NCI-H1930 (cell line): ENCODE results near the gene ZNF747.

Experiments
- DNase-seq, 2 experiments: peaks; one replicate each; lab custom pipeline; 2025; lab: John Stamatoyannopoulos, UW

ZNF747 gene

GRCh38 chr16:30515275-30515674 is 19.4 kb downstream of the ZNF747 start:
- no peak for DNase-seq

GRCh38 chr16:30511509-30511908 is 23.1 kb downstream of the ZNF747 start:
- DNase-seq: no peak

DNA sequence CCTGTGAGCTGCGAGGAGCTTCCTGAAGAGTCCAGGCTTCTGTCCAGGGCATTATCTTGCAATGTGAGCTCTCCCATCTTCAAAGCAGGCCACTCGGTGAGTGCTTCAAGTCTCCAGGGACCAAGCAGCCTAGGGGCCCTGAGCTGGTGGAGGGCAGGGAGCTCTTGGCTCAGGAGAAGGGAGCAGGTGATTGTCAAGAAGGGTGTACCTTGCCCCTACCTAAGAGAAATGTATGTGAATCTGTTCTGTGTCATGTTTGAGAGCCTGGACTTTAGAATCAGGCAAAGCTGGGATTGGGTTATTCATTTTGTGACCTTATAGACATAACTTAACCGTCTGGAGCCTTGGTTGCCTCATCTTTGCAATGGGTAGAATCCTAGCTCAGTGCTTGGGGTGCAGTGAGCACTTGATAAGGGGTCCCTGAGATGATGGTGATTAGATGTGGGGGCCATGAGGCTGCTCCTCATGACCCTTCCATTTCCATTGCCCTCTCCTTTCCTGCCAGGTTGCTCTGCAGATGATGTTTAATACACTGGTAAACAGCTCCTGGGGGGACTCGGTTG is 24.2 kb downstream of the ZNF747 start:
- no peak for DNase-seq

DNA sequence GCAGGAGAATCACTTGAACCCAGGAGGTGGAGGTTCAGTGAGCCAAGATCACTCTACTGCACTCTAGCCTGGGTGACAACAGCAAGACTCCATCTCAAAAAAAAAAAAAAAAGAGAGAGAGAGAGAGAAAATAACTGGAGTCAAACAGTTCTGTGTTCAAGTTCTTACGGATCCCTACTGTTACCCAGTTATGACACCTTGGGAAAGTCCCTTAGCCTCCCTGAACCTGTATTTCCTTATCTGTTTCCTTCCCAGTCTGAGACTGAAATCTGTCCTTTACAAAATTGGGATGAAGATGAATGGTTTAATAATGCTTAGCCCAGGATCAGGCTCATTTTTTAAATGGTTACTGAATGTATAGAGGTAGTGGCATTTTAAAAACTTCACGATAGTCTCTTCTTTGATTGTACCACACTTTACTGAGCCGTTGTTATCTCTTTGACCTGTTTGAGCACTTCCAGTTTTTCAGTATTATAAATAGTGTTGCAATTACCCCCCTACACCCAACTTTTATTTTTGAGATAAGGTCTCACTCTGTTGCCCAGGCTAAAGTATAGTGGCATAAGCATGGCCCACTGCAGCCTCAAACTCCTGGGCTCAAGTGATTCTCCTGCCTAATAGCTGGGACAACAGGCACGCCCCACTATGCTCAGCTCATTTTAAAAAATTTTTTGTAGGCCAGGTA is 25.4 kb downstream of the ZNF747 start:
- DNase-seq: no peak

DNA sequence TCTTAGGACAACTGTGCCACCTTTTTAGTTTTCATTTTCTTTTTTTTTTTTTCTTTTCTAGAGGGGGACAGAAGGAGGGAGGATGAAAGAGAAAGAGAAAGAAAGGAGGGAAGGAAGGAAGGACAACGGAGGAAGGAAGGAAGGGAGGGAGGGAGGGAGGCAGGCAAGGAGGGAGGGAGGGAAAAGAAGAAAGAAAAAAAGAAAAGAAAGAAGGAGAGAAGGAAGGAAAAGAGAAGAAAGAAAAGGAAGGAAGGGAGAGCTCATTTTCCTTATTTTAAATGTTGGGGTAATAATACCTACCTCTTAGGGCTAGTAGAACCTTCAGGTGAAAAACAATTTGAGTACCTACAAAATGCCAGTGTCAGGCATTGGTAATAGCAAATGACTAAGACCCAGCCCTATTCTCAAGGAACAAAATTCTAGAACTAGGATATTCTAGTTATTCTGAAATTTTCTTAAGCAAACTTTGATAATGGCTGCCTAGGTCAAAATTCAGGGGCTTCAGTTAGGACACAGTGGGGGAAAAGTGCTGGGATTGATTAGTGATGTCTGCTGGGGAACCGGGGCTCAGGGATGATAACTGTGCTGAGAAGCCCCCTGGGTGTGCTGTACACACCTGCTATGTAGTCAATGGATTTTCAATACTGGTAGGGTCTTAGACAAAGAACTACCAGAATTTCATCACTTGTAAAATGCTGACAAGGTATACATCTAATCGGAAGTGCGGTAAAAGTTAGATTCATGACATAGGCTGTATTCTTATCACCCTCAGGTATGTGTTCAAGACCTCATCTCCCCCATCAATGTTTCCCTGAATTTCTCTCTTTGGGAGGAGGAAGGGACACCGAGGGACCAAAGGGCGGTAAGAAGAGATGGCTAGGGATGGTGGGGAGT is 31.0 kb downstream of the ZNF747 start:
- DNase-seq: no peak

DNA sequence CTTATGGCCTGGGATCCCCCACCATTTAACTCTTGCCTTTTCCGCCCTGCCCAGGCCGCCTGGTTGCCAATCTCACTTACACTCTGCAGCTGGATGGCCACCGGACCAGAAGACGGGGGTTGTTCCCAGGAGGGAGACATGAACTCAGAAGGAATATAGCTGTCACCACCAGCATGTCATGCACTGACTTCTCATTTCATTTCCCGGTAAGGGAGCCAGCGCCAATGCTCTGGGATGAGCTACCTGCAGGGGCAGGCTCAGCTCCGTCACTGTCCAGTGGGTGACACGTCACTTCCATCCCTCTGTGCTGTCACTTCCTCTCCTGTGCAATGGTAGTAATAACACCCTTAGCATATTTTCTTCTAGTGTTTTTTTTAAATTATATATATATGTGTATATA is 35.4 kb downstream of the ZNF747 start:
- DNase-seq: peak in 1 of 2 experiments; percentile 32

GRCh38 chr16:30494709-30495108 is 39.9 kb downstream of the ZNF747 start:
- no peak for DNase-seq

DNA sequence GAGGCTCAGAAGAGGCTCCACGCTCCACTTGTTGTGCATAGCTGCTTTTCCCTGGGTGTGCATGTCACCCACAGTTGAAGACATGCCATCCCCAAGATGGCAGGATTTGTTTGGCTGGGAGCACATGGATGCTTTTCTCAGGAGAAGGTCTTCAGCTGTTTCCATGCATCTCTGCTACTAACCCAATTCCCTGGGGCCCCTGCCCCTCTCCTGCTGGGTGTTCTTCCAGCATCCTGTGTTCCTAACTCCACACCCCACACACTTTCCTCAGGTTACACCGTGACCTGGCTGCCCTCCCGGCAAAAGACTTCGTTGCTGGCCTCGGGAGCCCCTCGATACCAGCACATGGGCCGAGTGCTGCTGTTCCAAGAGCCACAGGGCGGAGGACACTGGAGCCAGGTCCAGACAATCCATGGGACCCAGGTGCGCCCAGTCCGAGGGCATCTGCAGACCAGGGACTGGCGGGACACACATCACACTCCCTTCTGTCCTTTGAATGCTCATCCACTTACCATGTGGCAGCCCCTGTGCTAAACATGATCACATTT is 40.6 kb downstream of the ZNF747 start:
- DNase-seq: no peak

GRCh38 chr16:30491744-30492308 is 42.8 kb downstream of the ZNF747 start:
- DNase-seq: no peak

GRCh38 chr16:30491229-30491628 is 43.4 kb downstream of the ZNF747 start:
- DNase-seq: no peak

DNA sequence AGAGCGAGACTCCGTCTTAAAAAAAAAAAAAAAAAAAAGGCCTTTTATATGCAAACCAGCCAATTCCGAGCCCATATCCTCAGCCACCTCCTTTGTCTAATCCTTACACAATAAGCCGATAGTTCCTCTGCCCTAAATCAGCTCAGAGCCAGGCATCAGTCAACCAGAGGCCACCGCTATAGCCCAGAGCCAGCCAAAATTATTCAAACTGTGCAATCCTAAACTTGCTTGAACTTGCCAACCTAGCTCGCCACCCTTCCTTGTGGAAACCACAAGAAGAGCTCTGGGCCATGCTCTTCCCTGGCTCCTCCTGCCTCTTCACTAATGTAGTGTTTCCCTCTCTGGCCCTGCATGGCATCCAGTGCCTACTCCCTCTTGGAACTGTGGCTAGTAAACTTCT is 44.4 kb downstream of the ZNF747 start:
- DNase-seq: no peak

GRCh38 chr16:30488764-30489605 is 45.7 kb downstream of the ZNF747 start:
- no peak for DNase-seq

DNA sequence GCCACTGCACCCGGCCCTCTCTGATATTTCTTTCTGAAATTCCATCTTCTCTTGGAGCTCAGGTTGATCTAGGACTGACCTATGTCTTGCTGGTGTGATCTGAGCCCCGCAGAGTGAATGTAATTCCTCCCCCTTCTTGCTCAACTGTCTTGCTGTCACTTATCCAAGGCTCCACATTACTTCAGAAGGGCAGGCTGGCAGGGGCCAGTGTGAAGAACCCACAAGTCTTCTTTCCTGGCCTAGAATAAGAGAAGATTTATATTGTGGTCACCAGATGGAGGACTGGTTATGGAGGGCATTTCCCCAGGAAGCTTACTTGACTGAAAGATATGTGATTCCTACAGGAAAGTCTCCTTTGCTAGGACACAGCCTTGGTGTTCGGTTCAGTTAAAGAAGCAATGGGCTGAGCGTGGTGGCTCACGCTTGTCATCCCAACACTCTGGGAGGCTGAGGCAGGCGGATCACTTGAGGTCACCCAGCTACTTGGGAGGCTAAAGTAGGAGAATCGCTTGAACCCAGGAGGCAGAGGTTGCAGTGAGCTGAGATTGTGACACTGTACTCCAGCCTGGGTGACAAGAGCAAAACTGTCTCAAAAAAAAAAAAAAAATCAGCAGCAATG is 48.7 kb downstream of the ZNF747 start:
- DNase-seq: no peak

GRCh38 chr16:30484887-30485286 is 49.8 kb downstream of the ZNF747 start:
- no peak for DNase-seq

DNA sequence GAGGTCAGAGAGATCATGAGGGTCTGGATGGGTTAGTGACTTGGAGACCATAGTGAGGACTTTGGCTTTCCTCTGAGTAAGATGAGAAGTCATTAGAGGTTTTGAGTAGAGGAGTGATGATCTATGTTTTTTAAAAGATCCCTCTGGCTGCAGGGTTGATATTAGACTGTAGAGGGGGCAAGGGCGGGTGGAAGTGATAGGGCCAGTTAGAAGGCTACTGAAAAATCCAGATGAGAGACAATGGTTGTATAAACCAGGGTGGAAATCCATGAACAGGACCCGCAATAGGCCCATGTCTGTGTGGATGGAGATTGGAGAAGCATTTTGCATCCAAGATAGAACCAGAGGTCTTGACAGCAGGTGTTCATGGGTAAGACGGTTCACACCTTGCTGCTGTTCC is 52.3 kb downstream of the ZNF747 start:
- DNase-seq: no peak

DNA sequence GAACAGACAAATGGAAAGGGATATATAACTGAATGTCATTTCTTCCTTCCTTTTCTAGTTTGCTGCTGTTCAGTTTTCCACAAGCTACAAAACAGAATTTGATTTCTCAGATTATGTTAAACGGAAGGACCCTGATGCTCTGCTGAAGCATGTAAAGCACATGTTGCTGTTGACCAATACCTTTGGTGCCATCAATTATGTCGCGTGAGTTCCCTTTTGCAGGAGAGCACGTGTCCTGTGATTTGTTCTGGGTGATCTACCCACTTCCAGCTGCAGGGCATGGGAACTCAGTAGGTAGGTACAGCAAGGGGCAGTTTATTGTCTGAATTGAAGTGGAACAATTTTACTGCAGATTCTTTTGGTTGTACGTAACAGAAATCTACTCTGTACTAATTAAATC is 53.3 kb downstream of the ZNF747 start:
- no peak for DNase-seq
